HG02852 (cell line): ENCODE measurements around the gene CYP4V2.
A peak's percentile ranks its signal among the peaks of the same experiment; 100 is the strongest.

ENCODE experiments used
- ATAC-seq: cut with Tn5 transposase; IDR thresholded peaks from one replicate; pipeline ENCODE4 v1.9.1; 2021; ENCODE audit warnings: mild to moderate bottlenecking, moderate library complexity; ENCODE audit not compliant: unreplicated experiment

Gene CYP4V2

DNA sequence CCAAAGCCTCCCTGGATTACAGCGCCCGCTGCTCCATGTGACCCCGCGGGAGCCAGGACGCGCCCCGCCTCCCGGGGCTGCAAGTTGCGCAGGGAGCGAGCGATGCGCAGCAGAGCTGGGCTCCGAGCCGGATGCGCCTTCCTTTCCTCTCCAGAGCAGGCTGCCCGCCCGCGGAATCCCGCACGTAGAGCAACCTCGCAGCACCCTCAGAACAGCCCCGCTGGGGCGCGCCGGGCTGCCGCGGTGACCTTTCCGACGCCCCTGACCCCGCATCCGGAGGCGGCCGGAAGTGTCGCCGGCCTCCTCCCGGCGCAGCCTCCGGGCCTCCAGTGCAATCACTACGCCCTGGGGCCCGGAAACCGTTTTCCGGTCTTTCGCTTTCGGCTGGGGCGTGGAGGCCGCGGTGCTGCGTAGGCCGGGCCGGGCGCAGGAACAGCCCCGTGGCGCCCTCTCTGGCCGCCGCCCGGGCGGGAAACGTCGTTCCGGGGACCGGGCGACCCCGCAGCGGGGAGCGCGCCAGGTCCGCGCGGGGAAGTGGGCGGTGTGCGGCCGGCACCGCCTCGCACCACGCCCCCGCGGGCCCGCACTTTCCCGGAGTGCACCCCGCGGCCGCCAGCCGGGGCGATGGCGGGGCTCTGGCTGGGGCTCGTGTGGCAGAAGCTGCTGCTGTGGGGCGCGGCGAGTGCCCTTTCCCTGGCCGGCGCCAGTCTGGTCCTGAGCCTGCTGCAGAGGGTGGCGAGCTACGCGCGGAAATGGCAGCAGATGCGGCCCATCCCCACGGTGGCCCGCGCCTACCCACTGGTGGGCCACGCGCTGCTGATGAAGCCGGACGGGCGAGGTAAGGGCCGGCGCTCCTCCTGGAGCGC is at the start of gene CYP4V2:
Gene CYP4V2, plus strand, starts transcription at position 368 of the 866 bp plus-strand sequence. Its CDS starts 257 bp downstream, at position 625.
- peak; percentile 86 for ATAC-seq

- ATAC-seq, result peak; percentile 44
These were observed 47.0 kb upstream of the CYP4V2 start for GRCh38 chr4:186144198-186144945.

- ATAC-seq, result peak; percentile 48
These were observed 46.3 kb upstream of the CYP4V2 start for GRCh38 chr4:186144946-186145569.

GRCh38 chr4:186146458-186146857 is 44.9 kb upstream of the CYP4V2 start:
- no peak for ATAC-seq

DNA sequence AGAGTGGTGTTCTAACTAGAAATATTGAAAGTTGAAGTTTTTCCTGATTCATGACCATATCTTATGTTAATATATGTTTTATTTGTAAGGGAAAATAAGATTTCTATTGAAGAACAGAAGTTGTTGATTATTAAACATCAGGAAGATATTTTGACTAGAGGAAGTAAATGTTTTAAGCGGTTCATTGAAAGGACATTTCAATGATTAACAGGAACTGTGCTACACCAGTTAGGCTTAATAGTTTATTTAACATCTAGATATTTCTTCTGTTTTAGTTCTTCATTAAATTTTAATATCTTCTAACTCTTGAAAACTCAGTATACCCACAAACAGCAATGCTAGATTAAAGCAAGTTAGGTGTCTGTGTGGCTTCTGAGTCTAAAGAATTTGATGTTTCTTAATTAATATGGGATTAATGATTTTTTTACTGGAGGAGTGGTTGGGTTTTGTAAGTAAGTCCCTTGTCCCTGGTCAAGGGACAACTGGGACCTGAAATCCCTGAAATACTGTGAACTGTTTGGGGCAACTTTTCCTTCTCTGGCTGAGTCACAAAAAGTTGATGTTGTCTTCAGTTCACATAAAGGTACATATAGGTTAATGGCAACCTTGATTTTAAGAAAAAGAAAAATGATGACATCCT is 42.9 kb upstream of the CYP4V2 start:
- ATAC-seq, result no peak

DNA sequence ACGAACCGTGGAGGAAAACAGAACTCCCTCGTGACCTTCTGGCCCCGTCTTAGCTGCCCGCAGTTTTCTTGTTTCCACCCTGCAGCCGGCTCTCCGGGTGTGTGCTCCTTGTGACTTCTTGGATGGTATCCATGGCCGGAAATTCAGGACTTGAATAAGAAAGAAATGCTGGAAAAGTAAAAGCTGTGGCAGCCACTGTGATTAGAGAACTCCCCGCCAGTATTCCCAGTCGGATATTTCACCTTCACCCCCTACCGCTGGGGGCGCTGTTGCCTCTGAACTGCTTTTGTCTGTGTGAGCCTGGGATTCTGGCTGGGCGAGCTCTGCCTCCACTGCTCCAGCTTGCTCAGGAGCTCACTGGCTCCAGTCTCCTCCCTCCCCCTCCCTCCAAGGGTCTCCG is 41.5 kb upstream of the CYP4V2 start:
- no peak for ATAC-seq

- ATAC-seq, result no peak
These were observed 40.4 kb upstream of the CYP4V2 start for GRCh38 chr4:186150926-186151325.

GRCh38 chr4:186151499-186151898 is 39.9 kb upstream of the CYP4V2 start:
- ATAC-seq, result peak; percentile 66

DNA sequence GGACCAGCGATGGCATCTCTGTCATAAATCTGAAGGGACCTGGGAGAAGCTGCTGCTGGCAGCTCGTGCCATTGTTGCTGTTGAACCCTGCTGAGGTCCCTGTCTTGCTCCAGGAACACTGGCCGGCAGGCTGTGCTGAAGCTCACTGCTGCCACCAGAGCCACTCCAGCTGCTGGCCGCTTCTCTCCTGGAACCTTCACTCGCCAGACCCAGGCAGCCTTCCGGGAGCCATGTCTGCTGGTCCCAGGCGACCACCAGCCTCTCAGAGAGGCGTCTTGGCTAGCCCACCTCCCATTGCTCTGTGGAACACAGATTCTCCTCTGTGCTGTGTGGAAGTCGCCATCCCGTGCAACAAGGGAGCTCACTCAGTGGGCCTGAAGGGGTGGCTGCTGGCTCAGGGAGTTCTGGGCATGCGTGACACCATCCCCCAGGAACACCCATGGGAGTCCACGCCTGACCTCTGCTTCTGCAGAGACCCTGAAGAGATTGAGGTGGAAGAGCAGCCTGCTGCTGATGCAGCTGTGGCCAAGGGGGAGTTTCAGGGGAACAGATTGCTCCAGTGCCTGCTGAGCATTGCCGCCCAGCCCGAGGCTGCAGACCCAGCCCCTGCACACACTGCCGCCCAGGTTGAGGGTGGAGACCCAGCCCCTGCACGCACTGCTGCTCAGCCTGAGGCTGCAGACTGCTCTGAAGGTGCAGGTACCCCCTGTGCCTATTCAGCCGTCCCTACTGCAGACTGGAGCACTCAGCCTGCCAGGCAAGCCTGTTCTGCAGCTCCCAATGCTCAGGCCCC is 33.1 kb upstream of the CYP4V2 start:
- no peak for ATAC-seq

GRCh38 chr4:186158966-186159365 is 32.4 kb upstream of the CYP4V2 start:
- no peak for ATAC-seq

DNA sequence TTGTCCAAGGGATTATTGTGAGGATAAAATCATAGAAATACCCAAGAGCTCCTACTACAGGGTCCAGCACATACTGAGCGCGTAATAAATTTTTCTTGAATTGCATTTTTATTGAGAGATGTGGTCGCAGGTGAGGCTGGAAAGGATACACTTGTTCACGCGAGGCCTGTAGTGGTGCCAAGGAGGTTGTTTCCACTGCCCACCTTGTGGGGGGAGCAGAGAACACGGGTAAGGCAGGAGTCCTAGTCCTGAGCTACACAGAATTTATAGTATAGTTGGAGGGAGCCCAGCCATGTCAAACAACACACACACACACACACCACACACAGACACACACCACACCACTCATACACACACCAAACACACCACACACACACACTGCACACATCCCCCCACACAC is 31.8 kb upstream of the CYP4V2 start:
- no peak for ATAC-seq

DNA sequence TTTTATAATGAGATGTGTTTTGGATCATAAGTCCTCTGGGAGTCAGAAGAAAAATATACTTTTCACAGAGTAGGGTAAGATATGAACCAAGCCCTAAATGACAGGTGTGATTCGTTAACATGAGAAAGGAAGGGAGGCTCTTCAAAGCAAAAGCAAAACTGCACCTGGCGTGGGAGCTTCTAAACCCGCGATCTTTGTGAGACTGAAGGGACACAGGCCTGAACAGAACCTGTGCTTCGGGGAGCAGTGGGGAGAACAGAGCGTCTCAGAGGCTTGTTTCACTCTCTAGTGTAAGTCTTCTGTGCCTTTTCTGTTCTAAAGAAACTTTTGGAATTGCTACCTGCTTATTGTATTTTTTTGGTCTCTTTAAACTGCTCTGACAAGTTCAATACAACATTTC is 30.2 kb upstream of the CYP4V2 start:
- ATAC-seq, result peak; percentile 99

DNA sequence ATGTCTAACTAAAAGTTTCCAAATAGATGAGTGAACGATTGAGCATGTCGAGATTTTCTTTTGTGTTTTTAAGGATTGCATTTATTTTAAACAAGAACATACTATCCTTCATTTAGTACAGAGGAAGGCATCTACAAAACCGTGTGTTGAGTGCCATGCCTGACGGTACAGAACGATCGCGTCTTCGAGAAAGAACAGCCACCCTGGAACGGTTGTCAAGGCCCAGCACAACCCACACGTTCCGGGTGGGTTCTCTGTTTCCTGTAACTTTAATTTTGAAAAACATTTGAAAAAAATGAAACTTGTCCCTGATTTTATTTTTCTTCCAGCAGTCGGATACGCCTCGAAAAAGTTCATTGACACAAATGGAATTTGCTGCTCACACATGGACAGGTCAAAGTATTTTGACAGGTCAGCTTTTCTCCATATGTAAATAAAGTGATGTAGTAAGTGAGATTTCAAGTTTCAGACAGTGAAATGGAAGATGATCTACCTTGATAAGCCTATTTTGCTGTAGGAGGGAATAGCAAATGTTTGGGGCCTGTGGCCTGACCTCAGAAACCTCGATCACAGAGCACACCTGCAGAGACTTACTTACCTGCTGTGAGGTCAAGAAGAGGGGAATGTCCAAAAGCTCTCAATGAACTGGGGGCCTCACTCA is 24.4 kb upstream of the CYP4V2 start:
- no peak for ATAC-seq

DNA sequence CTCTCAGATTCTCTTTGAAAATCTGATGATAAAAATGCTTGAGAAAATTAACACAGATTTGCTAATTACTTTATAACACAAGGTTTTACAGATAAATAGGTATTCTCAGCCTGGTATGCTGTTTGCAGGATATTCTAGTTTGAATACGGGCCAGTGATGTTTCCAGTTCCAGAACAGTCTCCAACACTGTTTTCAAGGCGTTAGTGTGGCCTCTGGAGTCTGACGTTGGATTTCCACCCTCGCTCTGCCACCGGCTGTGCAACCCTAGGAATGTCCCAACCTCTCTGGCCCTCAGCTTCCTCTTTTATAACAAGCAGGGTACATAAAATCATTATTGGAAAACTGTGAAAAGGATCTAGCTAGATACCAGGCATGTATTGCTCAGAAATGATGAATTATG is 23.8 kb upstream of the CYP4V2 start:
- ATAC-seq, result no peak

DNA sequence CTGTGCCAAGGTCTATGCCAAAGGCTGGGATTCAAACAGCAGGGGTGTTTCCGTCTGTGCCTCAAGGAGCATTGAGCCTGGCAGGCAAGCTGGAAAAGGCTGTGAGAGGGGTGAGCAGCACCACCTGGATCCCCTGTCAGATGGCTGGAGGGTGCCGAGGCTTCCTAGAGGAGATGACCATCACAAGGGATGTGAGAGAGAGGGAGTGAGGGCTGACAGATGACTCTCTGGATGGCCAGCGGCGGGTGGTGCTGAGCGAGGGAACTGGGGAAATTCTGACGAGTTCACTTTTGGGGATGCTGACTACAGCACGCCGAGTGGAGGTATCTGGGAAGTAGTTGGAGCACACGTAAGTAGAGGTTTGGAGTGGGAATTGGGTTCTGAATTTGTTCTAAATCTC is 22.6 kb upstream of the CYP4V2 start:
- ATAC-seq, result no peak

GRCh38 chr4:186169333-186169944 is 21.9 kb upstream of the CYP4V2 start:
- ATAC-seq, result no peak

DNA sequence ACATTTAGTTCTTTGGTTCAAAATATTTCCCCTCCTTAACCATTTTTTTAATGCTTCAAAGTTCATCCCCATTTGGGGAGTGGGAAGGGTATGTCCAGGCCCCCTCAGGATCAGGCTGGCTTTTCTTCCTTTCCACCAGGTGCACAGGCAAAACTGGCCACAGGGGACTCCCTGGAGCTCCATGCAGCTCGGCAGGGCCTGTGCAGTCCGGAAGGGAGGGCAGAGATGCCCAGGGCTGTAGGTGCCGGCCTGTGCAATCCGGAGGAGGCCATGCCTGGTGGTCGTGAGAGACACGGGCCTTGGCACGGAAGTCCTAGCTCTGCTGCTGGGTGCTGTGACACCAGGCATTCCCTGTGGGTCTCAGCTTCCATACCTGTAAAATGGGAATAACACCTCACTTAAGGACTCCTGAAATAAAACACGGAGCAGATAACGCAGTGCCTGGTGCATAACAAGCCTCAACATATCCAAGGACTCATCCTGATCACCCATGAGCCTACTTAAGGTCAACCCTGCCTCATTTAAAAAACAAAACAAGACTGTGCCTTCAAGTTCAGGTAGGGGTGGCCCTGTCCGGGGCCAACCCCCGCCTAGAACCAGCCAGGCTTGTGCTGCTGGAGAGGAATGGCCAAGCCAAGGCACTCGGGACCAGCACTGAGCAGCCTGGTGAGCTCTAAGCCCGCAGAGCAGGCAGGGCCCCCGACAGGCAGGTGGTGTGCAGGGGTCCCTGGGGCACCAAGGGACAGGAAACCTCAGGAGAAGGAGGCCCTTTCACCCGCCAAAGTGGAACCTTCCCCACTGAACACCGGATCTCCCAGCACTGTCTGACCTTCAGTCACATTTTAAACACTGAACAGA is 21.2 kb upstream of the CYP4V2 start:
- no peak for ATAC-seq

DNA sequence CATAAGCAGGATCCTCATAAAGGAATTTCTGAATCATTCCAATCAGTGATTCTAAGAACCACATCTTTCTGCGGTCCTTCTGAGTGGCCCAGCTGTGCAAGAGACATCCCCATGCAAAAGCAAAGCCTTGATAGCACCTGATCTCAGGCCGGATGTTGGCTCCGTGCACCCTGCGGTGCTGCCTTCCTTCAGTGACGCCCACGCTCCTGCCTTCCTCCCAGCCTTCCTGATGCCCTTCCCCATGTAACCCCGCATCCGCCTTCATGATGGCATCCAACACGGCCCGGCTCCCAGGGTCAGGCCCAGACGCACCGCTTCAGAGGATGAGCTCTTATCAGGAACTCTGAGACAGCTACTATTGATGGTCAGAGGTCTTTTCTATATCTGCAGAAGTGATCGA is 20.4 kb upstream of the CYP4V2 start:
- no peak for ATAC-seq
